ENCODE results near the gene NOTCH1. TPM values are rescaled to one million over a fixed set of nuclear protein-coding genes. Genes with fewer than 3 reads are reported as not detected.

NOTCH1 gene
- total and polyA plus RNA-seq, 7 experiments from 2014 or later: 1.9 to 92.9 (median 52.0) TPM

DNA sequence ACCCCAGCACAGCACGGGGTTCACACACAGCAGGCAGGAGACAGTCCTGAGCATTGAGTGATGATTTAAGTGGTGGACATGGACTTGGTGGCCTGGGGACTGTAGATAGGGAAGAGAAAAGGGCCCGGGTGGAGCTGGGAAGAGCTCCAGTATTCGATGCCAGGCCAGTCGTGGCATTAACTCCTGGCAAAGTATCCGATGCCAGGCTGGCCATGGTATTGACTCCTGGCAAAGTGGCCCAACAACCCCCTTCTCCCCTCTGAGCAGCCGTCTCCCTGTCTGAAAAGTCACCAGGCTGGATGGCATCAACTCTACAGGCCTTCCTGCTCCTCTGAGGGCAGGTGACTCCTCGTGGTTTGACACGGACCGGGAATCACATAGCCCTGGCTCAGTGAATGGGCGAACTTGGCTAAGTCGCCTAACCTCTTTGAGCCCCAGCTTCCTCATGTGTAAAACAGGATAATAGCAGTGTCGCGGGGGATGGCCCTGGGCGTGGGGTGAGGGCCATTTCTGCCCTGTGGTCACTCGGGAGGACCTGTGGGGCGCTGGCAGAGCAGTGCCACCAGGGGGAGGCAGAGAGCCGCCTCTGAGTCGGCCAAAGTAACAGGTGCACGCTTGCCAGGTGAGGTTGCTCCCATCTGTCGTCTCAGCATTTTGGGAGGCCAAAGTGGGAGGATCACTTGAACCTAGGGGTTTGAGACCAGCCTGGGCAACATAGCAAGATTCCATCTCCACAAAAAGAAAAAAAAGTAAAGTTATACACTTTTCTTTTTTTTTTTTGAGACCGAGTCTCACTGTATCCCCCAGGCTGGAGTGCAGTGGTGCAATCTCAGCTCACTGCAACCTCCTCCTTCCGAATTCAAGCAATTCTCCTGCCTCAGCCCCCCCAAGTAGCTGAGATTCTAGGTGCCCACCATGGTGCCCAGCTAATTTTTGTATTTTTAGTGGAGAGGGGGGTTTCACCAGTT is 57.3 kb downstream of the NOTCH1 start:
- Histone ChIP-seq H3K27ac (ENCODE audit: low read depth, low read length) (no peak overlapping the region), H3K4me1 (ENCODE audit: control insufficient read depth in 2 of 2, insufficient read depth in 2 of 2, low read length in 2 of 2) (peaks cover 3 to 10% of the 10 kb centered on the region in 2 donors), H3K36me3 (ENCODE audit: control insufficient read depth in 2 of 3, insufficient read depth in 3 of 3, low read length in 3 of 3) (no peaks in the 10 kb centered on the region), H3K9me3 (ENCODE audit: control insufficient read depth in 2 of 3, low read length in 3 of 3) (no peaks in the 10 kb centered on the region), H3K4me3 (ENCODE audit: low read length) (no peak overlapping the region), H3K27me3 (ENCODE audit: control insufficient read depth in 2 of 2, insufficient read depth in 2 of 2, low read length in 2 of 2) (no peaks in the 10 kb centered on the region)
- H3K4me1 Mint-ChIP-seq: peaks cover 3 to 8% (median 5%) of the 10 kb centered on the region in 7 donors
- no peaks in the 10 kb centered on the region for H3K36me3 Mint-ChIP-seq
- ATAC-seq (peak; percentile 59), DNase-seq (peak; percentile 54 to 85 (median 73))
- ChIA-PET CTCF (interaction anchor here (1.0 to 7.4 kb wide), 11 partner anchors 9 to 241 kb away, joined by 3 to 75 read pairs (median 6); no protein-coding TSS in a partner anchor), POLR2A (interaction anchor here (1.4 kb wide), 1 partner anchor 143 kb away, joined by 5 read pairs; no protein-coding TSS in a partner anchor)
- H3K27me3 Mint-ChIP-seq: no peaks in the 10 kb centered on the region
- peak overlapping the region in 1 of 10 donors; percentile 47 for H3K4me3 Mint-ChIP-seq
- H3K9me3 Mint-ChIP-seq: no peaks in the 10 kb centered on the region
- H3K27ac Mint-ChIP-seq: no peak overlapping the region
- intact Hi-C loops (cut with micrococcal nuclease): loop anchor here (1.0 kb wide), 2 partner anchors 58 to 143 kb away; partner anchors contain the start of gene NOTCH1 (in 1 of the 2)

DNA sequence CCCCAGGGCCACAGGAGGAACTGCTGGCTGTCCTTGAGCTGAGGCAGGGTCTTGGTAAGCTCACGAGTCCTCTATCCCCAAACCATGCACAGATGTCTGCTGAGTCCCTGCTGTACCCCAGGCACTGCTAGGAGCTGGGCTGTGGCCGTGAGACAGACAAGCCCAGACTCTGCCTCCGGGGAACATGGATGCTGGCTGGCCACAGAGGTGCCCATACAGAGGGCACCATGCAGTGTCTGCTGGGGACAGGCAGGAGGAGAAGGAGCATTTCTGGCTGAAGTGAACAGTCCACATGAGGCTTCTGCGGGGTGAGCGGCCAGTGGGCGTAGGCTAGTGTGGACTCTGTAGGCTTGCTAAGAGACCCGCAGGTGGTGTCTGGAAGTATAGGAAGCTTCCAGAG is 58.2 kb downstream of the NOTCH1 start:
- H3K9me3 ChIP-seq (ENCODE audit: control insufficient read depth in 2 of 3, low read length in 3 of 3): no peaks in the 10 kb centered on the region
- H3K4me1 Mint-ChIP-seq: peaks cover 3 to 8% (median 5%) of the 10 kb centered on the region in 7 donors
- H3K27ac Mint-ChIP-seq: no peak overlapping the region
- peaks cover 3 to 10% of the 10 kb centered on the region in 2 donors for H3K4me1 ChIP-seq (ENCODE audit: control insufficient read depth in 2 of 2, insufficient read depth in 2 of 2, low read length in 2 of 2)
- no peak for DNase-seq
- no peak overlapping the region for H3K4me3 ChIP-seq (ENCODE audit: low read length)
- POLR2A ChIA-PET: interaction anchor here (1.4 kb wide), 1 partner anchor 144 kb away, joined by 5 read pairs; no protein-coding TSS in a partner anchor
- CTCF ChIA-PET: interaction anchor here (0.8 to 7.4 kb wide), 11 partner anchors 9 to 332 kb away, joined by 3 to 75 read pairs (median 3); no protein-coding TSS in a partner anchor
- no peaks in the 10 kb centered on the region for H3K36me3 Mint-ChIP-seq
- no peaks in the 10 kb centered on the region for H3K27me3 Mint-ChIP-seq
- no peaks in the 10 kb centered on the region for H3K27me3 ChIP-seq (ENCODE audit: control insufficient read depth in 2 of 2, insufficient read depth in 2 of 2, low read length in 2 of 2)
- peak overlapping the region in 1 of 10 donors; percentile 47 for H3K4me3 Mint-ChIP-seq
- no peaks in the 10 kb centered on the region for H3K9me3 Mint-ChIP-seq
- no peak for ATAC-seq
- H3K36me3 ChIP-seq (ENCODE audit: control insufficient read depth in 2 of 3, insufficient read depth in 3 of 3, low read length in 3 of 3): no peaks in the 10 kb centered on the region
- intact Hi-C loops (cut with micrococcal nuclease): loop anchor here (1.0 kb wide), 2 partner anchors 59 to 144 kb away; partner anchors contain the start of gene NOTCH1 (in 1 of the 2)
- no peak overlapping the region for H3K27ac ChIP-seq (ENCODE audit: low read depth, low read length)

DNA sequence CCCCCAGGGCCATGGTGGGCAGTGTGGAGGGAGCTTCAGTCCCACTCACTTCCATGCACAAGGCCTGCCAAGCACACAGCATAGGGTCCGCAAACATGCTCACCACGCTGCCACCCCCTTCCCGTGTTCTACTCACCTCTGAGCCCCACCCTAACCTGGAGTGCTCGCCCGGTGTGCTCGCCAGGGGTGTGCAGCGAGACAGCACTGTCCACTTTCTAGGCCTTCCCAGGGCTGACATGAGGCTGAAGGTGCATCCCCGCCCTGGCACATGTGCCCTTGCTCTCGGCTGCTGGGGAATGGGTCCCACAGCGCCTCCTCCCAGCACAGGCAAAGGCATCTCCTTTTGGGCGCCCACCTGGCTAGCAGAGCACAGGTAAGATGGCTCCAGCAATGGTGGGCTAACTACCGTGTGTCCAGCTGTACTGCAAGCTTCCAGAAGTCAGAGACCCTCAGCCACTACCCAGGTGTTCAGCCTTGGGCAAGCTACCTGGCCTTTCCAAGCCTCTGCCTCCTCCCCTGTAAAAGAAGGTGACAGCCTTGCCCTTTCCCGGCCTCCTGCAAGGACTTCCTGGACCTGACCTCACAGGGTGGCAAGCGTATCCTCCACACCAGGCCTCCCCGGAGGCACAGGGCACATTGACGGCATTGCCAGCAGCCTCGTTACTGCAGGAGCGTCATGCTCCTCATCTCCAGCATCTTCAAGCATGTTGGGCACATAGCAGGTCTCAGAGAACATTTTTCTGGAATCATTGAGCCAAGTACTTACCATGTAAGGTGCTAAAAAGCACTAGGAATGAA is 58.8 kb downstream of the NOTCH1 start:
- Mint-ChIP-seq H3K27ac (no peak overlapping the region), H3K9me3 (no peaks in the 10 kb centered on the region), H3K4me3 (no peak overlapping the region), H3K27me3 (no peaks in the 10 kb centered on the region), H3K4me1 (peaks cover 9 to 13% (median 11%) of the 10 kb centered on the region in 7 donors), H3K36me3 (no peaks in the 10 kb centered on the region)
- intact Hi-C loops (cut with micrococcal nuclease): no loop called here
- ATAC-seq (no peak), DNase-seq (no peak)
- H3K4me3 ChIP-seq (ENCODE audit: low read length): no peak overlapping the region
- H3K9me3 ChIP-seq (ENCODE audit: control insufficient read depth in 2 of 3, low read length in 3 of 3): no peaks in the 10 kb centered on the region
- H3K27me3 ChIP-seq (ENCODE audit: control insufficient read depth in 2 of 2, insufficient read depth in 2 of 2, low read length in 2 of 2): no peaks in the 10 kb centered on the region
- H3K36me3 ChIP-seq (ENCODE audit: control insufficient read depth in 2 of 3, insufficient read depth in 3 of 3, low read length in 3 of 3): no peaks in the 10 kb centered on the region
- ChIA-PET CTCF (interaction anchor here (0.8 to 7.4 kb wide), 11 partner anchors 9 to 333 kb away, joined by 3 to 75 read pairs (median 3); no protein-coding TSS in a partner anchor), POLR2A (interaction anchor here (0.8 to 1.5 kb wide), 2 partner anchors 142 to 721 kb away, joined by 3 to 4 read pairs; no protein-coding TSS in a partner anchor)
- H3K27ac ChIP-seq (ENCODE audit: low read depth, low read length): no peak overlapping the region
- peaks cover 5 to 13% of the 10 kb centered on the region in 2 donors for H3K4me1 ChIP-seq (ENCODE audit: control insufficient read depth in 2 of 2, insufficient read depth in 2 of 2, low read length in 2 of 2)

DNA sequence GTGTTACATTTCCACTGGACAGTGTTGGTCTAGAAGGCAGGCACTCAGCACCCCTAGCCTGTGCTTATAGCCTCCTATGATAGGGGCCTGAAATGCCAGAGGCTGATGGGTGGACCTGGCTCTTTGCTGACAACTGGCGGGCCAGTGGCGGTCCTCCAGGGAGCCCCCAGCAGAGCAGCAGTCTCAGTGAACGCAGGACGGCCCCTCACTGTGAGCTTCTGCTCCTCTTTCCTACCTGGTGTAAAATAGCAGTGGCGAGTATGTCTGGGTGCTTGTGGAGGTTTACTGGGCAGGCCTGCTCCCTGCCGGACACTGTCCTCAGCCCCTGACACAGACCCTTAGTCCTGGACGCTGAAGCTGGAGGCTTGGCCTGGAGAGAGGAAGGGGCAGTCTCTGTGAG is 59.7 kb downstream of the NOTCH1 start:
- Mint-ChIP-seq H3K4me1 (peaks cover 14 to 22% (median 18%) of the 10 kb centered on the region in 7 donors), H3K4me3 (no peak overlapping the region), H3K9me3 (no peaks in the 10 kb centered on the region), H3K27me3 (no peaks in the 10 kb centered on the region), H3K36me3 (no peaks in the 10 kb centered on the region), H3K27ac (no peak overlapping the region)
- ChIA-PET CTCF (interaction anchor here (0.9 to 7.4 kb wide), 7 partner anchors 47 to 161 kb away, joined by 3 to 75 read pairs (median 7); no protein-coding TSS in a partner anchor), POLR2A (interaction anchor here (1.5 kb wide), 1 partner anchor 143 kb away, joined by 4 read pairs; no protein-coding TSS in a partner anchor)
- DNase-seq (no peak), ATAC-seq (no peak)
- no peaks in the 10 kb centered on the region for H3K36me3 ChIP-seq (ENCODE audit: control insufficient read depth in 2 of 3, insufficient read depth in 3 of 3, low read length in 3 of 3)
- no peaks in the 10 kb centered on the region for H3K27me3 ChIP-seq (ENCODE audit: control insufficient read depth in 2 of 2, insufficient read depth in 2 of 2, low read length in 2 of 2)
- H3K4me3 ChIP-seq (ENCODE audit: low read length): no peak overlapping the region
- no peak overlapping the region for H3K27ac ChIP-seq (ENCODE audit: low read depth, low read length)
- no peaks in the 10 kb centered on the region for H3K9me3 ChIP-seq (ENCODE audit: control insufficient read depth in 2 of 3, low read length in 3 of 3)
- peaks cover 14 to 22% of the 10 kb centered on the region in 2 donors for H3K4me1 ChIP-seq (ENCODE audit: control insufficient read depth in 2 of 2, insufficient read depth in 2 of 2, low read length in 2 of 2)
- intact Hi-C loops (cut with micrococcal nuclease): no loop called here

DNA sequence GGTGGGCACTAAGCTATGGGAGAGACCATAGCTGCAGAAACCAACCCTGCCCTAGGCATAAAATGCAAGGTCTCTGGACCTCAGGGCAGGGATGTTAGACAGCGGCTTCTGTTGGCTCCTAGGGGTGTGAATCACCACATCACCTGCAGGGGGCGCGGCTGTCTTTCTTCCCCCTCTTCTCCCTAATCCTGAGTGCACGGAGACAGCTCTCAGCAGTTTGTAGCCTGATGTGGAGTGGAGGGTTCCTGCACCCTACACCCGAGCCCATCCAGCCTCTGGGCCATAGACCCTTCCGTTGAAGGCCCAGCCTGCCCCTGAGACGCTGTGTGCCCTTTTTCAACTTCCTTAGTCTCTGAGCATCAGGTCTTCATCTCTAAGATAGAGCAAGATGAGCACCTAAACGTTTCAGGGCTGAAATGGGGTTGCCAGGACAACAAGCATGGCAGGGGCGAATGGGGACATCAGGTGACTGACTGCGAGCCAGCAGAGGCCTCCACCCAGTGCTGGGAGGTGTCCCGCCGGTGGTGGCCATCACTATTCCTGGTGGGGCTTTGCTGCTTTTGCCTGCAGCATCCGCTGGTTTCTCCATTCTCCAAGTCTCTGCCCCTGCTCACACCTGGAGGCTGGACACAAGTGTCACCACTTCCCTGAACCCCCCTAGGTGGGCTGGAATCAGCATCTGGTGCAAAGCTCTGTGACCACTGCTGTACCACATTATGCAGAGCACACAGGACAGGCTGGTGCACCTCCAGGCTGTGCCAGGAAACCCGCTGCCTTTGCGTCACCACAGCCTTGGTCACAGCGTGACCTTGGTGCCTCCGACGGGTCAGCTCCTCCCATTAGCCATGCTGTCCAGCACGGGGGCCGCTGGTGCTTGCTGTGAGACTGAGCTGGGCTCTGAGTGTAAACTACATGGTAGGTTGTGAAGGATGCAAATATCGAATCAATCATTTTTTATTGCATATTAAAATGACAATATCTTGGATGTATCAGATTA is 60.5 kb downstream of the NOTCH1 start:
- CTCF ChIA-PET: interaction anchor here (1.1 to 7.4 kb wide), 7 partner anchors 48 to 162 kb away, joined by 3 to 75 read pairs (median 7); no protein-coding TSS in a partner anchor
- no peaks in the 10 kb centered on the region for H3K27me3 ChIP-seq (ENCODE audit: control insufficient read depth in 2 of 2, insufficient read depth in 2 of 2, low read length in 2 of 2)
- no peak overlapping the region for H3K4me3 ChIP-seq (ENCODE audit: low read length)
- POLR2A ChIA-PET: interaction anchor here (0.7 to 1.8 kb wide), 5 partner anchors 10 to 243 kb away, joined by 3 to 8 read pairs (median 4); no protein-coding TSS in a partner anchor
- peaks cover 16 to 29% (median 23%) of the 10 kb centered on the region in 7 donors for H3K4me1 Mint-ChIP-seq
- peaks cover 18 to 23% of the 10 kb centered on the region in 2 donors for H3K4me1 ChIP-seq (ENCODE audit: control insufficient read depth in 2 of 2, insufficient read depth in 2 of 2, low read length in 2 of 2)
- DNase-seq (peak; percentile 68 to 86 (median 79)), ATAC-seq (no peak)
- H3K9me3 Mint-ChIP-seq: no peaks in the 10 kb centered on the region
- intact Hi-C loops (cut with micrococcal nuclease): loop anchor here (1.0 kb wide), 5 partner anchors 159 to 299 kb away; no protein-coding TSS in a partner anchor
- H3K27ac Mint-ChIP-seq: peak overlapping the region; percentile 25 to 85 (median 69)
- H3K36me3 Mint-ChIP-seq: no peaks in the 10 kb centered on the region
- H3K27me3 Mint-ChIP-seq: no peaks in the 10 kb centered on the region
- no peaks in the 10 kb centered on the region for H3K36me3 ChIP-seq (ENCODE audit: control insufficient read depth in 2 of 3, insufficient read depth in 3 of 3, low read length in 3 of 3)
- no peak overlapping the region for H3K27ac ChIP-seq (ENCODE audit: low read depth, low read length)
- no peaks in the 10 kb centered on the region for H3K9me3 ChIP-seq (ENCODE audit: control insufficient read depth in 2 of 3, low read length in 3 of 3)
- H3K4me3 Mint-ChIP-seq: peak overlapping the region; percentile 49 to 73 (median 60)

Data from naive thymus-derived CD4-positive, alpha-beta T cell (primary cell).